Mammary epithelial cell (primary cell): Measurements from ENCODE around the gene WDR47.

Experiments
- EZH2 ChIP-seq: IDR thresholded peaks from 2 replicates; pipeline ENCODE4 v1.6.1; 2012; ENCODE audit warnings: low read length, inconsistent platforms, borderline replicate concordance
- TF ChIP-seq, protein P1 (sequence below), 2 donors: IDR thresholded peaks in 1 of 2; conservative IDR thresholded peaks in 1 of 2; 2 replicates each; pipeline ENCODE4 v1.5.1; 2011 to 2012; ENCODE audit warnings: inconsistent platforms in 2 of 2, low read length in 2 of 2, mild to moderate bottlenecking in 2 of 2, control low read depth in 1 of 2, low read depth in 1 of 2; ENCODE audit not compliant: insufficient read depth in 1 of 2; ENCODE audit errors: extremely low read depth in 1 of 2

GRCh38 chr1:109091078-109091838 is 49.4 kb upstream of the WDR47 start:
- TF ChIP-seq EZH2 = no peak
- TF ChIP-seq, protein P1, sequence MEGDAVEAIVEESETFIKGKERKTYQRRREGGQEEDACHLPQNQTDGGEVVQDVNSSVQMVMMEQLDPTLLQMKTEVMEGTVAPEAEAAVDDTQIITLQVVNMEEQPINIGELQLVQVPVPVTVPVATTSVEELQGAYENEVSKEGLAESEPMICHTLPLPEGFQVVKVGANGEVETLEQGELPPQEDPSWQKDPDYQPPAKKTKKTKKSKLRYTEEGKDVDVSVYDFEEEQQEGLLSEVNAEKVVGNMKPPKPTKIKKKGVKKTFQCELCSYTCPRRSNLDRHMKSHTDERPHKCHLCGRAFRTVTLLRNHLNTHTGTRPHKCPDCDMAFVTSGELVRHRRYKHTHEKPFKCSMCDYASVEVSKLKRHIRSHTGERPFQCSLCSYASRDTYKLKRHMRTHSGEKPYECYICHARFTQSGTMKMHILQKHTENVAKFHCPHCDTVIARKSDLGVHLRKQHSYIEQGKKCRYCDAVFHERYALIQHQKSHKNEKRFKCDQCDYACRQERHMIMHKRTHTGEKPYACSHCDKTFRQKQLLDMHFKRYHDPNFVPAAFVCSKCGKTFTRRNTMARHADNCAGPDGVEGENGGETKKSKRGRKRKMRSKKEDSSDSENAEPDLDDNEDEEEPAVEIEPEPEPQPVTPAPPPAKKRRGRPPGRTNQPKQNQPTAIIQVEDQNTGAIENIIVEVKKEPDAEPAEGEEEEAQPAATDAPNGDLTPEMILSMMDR (conservative IDR thresholded peaks at IDR 0.05 in 1 of 2, IDR thresholded peaks at IDR 0.05 in 1 of 2; ENCODE audit: extremely low read depth in 1 of 2, insufficient read depth in 1 of 2, low read depth in 1 of 2, low read length in 2 of 2) = no peak
